ENCODE data around the gene FAM228B. TPM values are rescaled to one million over a fixed set of nuclear protein-coding genes. Genes with fewer than 3 reads are reported as not detected.

FAM228B gene
- total RNA-seq, 2 experiments from 2014 or later = 5.4 to 9.3 TPM

Other genes with a start within 250 kb of the FAM228B start
- gene ATAD2B, start 196.3 kb upstream of the FAM228B start, total RNA-seq = 10 to 100 TPM; 18.2 to 26.8 TPM
- gene UBXN2A, start 183.0 kb upstream of the FAM228B start, total RNA-seq = 10 to 100 TPM; 10.5 to 13.1 TPM
- not detected for gene MFSD2B, start 113.4 kb upstream of the FAM228B start, total RNA-seq
- 10 to 100 TPM; 22.8 to 26.5 TPM for gene WDCP, start 76.1 kb upstream of the FAM228B start, total RNA-seq
- 1 to 10 TPM; 4.6 to 5.5 TPM for gene FKBP1B, start 73.7 kb upstream of the FAM228B start, total RNA-seq
- 100 to 1,000 TPM in 1 of 2 experiments, 10 to 100 TPM in 1; 85.4 to 115 TPM for gene SF3B6, start 47.1 kb upstream of the FAM228B start, total RNA-seq
- 1 to 10 TPM; 3.6 to 6.3 TPM for gene TP53I3, start 38.6 kb upstream of the FAM228B start, total RNA-seq
- gene PFN4, start 135 bp upstream of the FAM228B start, total RNA-seq = not detected
- not detected for gene FAM228A, start 51.6 kb downstream of the FAM228B start, total RNA-seq
- gene ITSN2, start 237.1 kb downstream of the FAM228B start, total RNA-seq = 10 to 100 TPM; 72.0 to 77.2 TPM

All from activated CD8-positive, alpha-beta memory T cell treated with anti-CD3 and anti-CD28 coated beads, Interleukin-2, amount 10 ng/mL, durations not matched to agents 7 days and 5 days (primary cell).